Neural progenitor cell (in vitro differentiated cells): ENCODE measurements around the gene TAF15.

ENCODE experiments used
- EZH2 ChIP-seq: fragments of 200-600 bp; sonication (generic); IDR thresholded peaks from 2 replicates; pipeline ENCODE4 v1.6.1; 2017; ENCODE audit warnings: antibody characterized with exemption, mild to moderate bottlenecking, moderate library complexity
- TF ChIP-seq, protein P1 (sequence below): fragments of 200-600 bp; sonication (generic); IDR thresholded peaks from 2 replicates; pipeline ENCODE4 v1.5.1; 2017; ENCODE audit warnings: antibody characterized with exemption, mild to moderate bottlenecking

DNA sequence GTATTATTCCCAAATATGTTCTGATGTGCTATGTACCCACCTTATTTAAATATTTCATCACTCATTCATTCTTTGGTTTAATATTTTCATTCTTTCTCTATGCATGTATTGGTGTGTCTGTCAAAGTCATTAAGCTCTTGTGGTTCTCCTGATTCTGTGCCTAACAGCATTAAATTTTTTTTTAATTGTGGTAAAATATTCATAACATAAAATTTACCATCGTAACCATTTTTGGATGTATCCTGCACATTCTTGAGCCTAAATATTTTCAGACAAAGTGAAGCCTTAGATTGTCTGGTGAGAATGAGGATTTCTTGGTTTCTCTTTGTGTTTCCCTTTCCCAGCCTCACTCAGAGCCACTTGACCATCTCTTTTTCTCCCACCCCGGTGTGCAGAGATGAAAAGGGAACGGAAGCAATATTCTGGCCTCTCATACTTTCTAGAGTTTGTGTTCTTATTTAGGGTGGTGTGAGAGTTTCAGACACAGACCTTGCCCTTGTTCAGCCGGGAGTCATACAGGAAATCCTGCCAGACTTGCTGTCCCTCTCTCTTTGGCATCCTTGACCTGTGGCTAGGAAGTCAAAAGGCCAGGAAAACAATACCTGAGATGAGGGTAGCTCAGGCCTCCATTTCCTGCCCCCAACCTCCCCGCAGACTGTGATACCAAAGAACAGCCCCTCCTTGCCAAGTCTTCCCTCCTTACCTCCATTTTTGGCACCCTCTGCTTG lies 66.0 kb downstream of the TAF15 start:
- TF ChIP-seq, protein P1, sequence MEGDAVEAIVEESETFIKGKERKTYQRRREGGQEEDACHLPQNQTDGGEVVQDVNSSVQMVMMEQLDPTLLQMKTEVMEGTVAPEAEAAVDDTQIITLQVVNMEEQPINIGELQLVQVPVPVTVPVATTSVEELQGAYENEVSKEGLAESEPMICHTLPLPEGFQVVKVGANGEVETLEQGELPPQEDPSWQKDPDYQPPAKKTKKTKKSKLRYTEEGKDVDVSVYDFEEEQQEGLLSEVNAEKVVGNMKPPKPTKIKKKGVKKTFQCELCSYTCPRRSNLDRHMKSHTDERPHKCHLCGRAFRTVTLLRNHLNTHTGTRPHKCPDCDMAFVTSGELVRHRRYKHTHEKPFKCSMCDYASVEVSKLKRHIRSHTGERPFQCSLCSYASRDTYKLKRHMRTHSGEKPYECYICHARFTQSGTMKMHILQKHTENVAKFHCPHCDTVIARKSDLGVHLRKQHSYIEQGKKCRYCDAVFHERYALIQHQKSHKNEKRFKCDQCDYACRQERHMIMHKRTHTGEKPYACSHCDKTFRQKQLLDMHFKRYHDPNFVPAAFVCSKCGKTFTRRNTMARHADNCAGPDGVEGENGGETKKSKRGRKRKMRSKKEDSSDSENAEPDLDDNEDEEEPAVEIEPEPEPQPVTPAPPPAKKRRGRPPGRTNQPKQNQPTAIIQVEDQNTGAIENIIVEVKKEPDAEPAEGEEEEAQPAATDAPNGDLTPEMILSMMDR = no peak
- no peak for TF ChIP-seq EZH2
